Panc1 (cell line): Measurements from ENCODE around the gene TMEM208.

Experiments used
- CTCF ChIP-seq: fragments of 450-650 bp; IDR thresholded peaks from 2 replicates; pipeline ENCODE4 v1.5.1; 2017; ENCODE audit warnings: mild to moderate bottlenecking
- REST ChIP-seq, 2 experiments: IDR thresholded peaks; 2 replicates each; pipeline ENCODE4 v1.6.1; 2011 to 2012; ENCODE audit warnings: low read depth in 2 of 2, control low read depth in 1 of 2, low read length in 1 of 2, mild to moderate bottlenecking in 1 of 2, moderate library complexity in 1 of 2; ENCODE audit not compliant: insufficient read depth in 1 of 2

GRCh38 chr16:67228905-67229304 lies 2.0 kb downstream of the TMEM208 start:
- TF ChIP-seq CTCF (no peak), REST (IDR thresholded peaks at IDR 0.05; ENCODE audit: insufficient read depth in 1 of 2, low read depth in 2 of 2, low read length in 1 of 2) (no peak)
